Omental fat pad (tissue), 4 donors: ENCODE data around the gene KRI1. TPM values are rescaled to one million over a fixed set of nuclear protein-coding genes. Genes with fewer than 3 reads are reported as not detected.
A peak's percentile ranks its signal among the peaks of the same experiment; 100 is the strongest.
"Not testable (repeated sequence)": the region's sequence is repeated elsewhere in the genome, so short reads cannot be mapped to it uniquely, and the experiment has no call there.

Experiments
- ATAC-seq: fragments of 150-250 bp; one replicate; pipeline ENCODE4 v1.9.1; 2016; ENCODE audit warnings: mild to moderate bottlenecking, moderate library complexity; ENCODE audit not compliant: low FRiP score
- DNase-seq: peaks from one replicate; pipeline ENCODE4 v3.0.0-alpha.2; 2019; ENCODE audit warnings: low spot score
- CTCF ChIP-seq, 3 donors: fragments of 450-650 bp; IDR thresholded peaks; one replicate each; pipeline ENCODE4 v1.5.1; 2016 to 2017; ENCODE audit warnings: antibody characterized with exemption in 3 of 3, mild to moderate bottlenecking in 3 of 3, moderate library complexity in 2 of 3
- total RNA-seq, 4 donors: library from RNA; depleted of rRNA; stranded (reverse); fragments of >200 nt; gene quantifications; one replicate each; pipeline ENCODE4 v1.1.0, GENCODE V29; 2016

Gene KRI1
- total RNA-seq, 4 donors from 2014 or later: 9.1 to 36.3 (median 16.3) TPM

- ATAC-seq: no peak
- TF ChIP-seq CTCF (IDR thresholded peaks at IDR 0.05): no peak
- no peak for DNase-seq
Measured at GRCh38 chr19:10543059-10543419, 22.8 kb downstream of the KRI1 start.

- ATAC-seq, DNase-seq: not testable (repeated sequence)
Measured at GRCh38 chr19:10539016-10539415, 26.8 kb downstream of the KRI1 start.

- no peak for DNase-seq
- no peak for ATAC-seq
- TF ChIP-seq CTCF (IDR thresholded peaks at IDR 0.05): no peak
Measured at GRCh38 chr19:10538204-10538983, 27.4 kb downstream of the KRI1 start.

- ATAC-seq (no peak), DNase-seq (no peak)
Measured at GRCh38 chr19:10537668-10538067, 28.1 kb downstream of the KRI1 start.

GRCh38 chr19:10535613-10536012 lies 30.2 kb downstream of the KRI1 start:
- no peak for ATAC-seq
- no peak for TF ChIP-seq CTCF (IDR thresholded peaks at IDR 0.05)

More at GRCh38 chr19:10537668-10538067, 28.1 kb downstream of the KRI1 start:
- TF ChIP-seq CTCF (IDR thresholded peaks at IDR 0.05): no peak

GRCh38 chr19:10533646-10534386 lies 32.0 kb downstream of the KRI1 start:
- no peak for DNase-seq
- ATAC-seq: peak; percentile 74

More at GRCh38 chr19:10535613-10536012, 30.2 kb downstream of the KRI1 start:
- no peak for DNase-seq

More at GRCh38 chr19:10533646-10534386, 32.0 kb downstream of the KRI1 start:
- TF ChIP-seq CTCF (IDR thresholded peaks at IDR 0.05): no peak
